Esophagus muscularis mucosa (tissue), 4 donors: ENCODE data around the gene TAOK2. TPM values are rescaled to one million over a fixed set of nuclear protein-coding genes. Genes with fewer than 3 reads are reported as not detected.
"Not testable (repeated sequence)": the region's sequence is repeated elsewhere in the genome, so short reads cannot be mapped to it uniquely, and the experiment has no call there.

ENCODE experiments used
- DNase-seq: peaks from one replicate; pipeline ENCODE4 v3.0.0-alpha.2; 2017; ENCODE audit errors: extremely low spot score
- H3K27ac ChIP-seq, 4 donors: fragments of 200-600 bp; sonication (generic); replicated peaks in 1 of 4; 1 replicate in 3 of 4; 2 replicates in 1 of 4; pipeline ENCODE4 v1.5.1; 2016 to 2019; ENCODE audit warnings: mild to moderate bottlenecking in 1 of 4
- H3K27me3 ChIP-seq, 4 donors: fragments of 200-600 bp; sonication (generic); one replicate each; pipeline versions ENCODE4 v1.5.1 to v1.6.0; 2016 to 2019
- H3K36me3 ChIP-seq, 4 donors: fragments of 200-600 bp; sonication (generic); one replicate each; pipeline ENCODE4 v1.5.1; 2016 to 2019
- H3K4me1 ChIP-seq, 4 donors: fragments of 200-600 bp; sonication (generic); one replicate each; pipeline ENCODE4 v1.5.1; 2016 to 2019
- H3K4me3 ChIP-seq, 4 donors: fragments of 200-600 bp; sonication (generic); 1 replicate in 2 of 4; 2 replicates in 2 of 4; pipeline ENCODE4 v1.5.1; 2016 to 2019; ENCODE audit warnings: mild to moderate bottlenecking in 4 of 4, moderate library complexity in 1 of 4
- H3K9me3 ChIP-seq, 4 donors: fragments of 200-600 bp; sonication (generic); 1 replicate in 3 of 4; 2 replicates in 1 of 4; pipeline ENCODE4 v1.5.1; 2016 to 2019
- EP300 ChIP-seq: sonication (generic); formaldehyde crosslinking; IDR thresholded peaks from one replicate; pipeline ENCODE4 v1.6.1; 2017; ENCODE audit warnings: antibody characterized with exemption
- POLR2A ChIP-seq: fragments of 450-650 bp; IDR thresholded peaks from one replicate; pipeline ENCODE4 v1.6.1; 2017; ENCODE audit warnings: antibody characterized with exemption, moderate library complexity, mild to moderate bottlenecking, low read depth
- POLR2AphosphoS5 ChIP-seq, 2 donors: sonication (generic); formaldehyde crosslinking; IDR thresholded peaks; one replicate each; pipeline ENCODE4 v1.6.1; 2017; ENCODE audit warnings: antibody characterized with exemption in 2 of 2
- WGBS: methylation state at CpG from one replicate; pipeline ENCODE4 v1.1.5; 2018; 5-methylcytosine and 5-hydroxymethylcytosine counted together
- intact Hi-C: fragments of 100-400 bp; cut with DNase I; formaldehyde crosslinking; loops from one replicate; pipeline ENCODE4 v1.15.1; 2023
- total RNA-seq, 4 donors: library from RNA; depleted of rRNA; stranded (reverse); fragments of >200 nt; gene quantifications; one replicate each; pipeline versions ENCODE4 v1.1.0 to v1.2.1, GENCODE V29; 2016
- TF ChIP-seq, protein P1 (sequence below), 3 experiments: fragments of 200-600 bp in 2 of 3; fragments of 450-650 bp in 1 of 3; sonication (generic) in 2 of 3; IDR thresholded peaks; one replicate each; pipeline ENCODE4 v1.5.1; 2017 to 2019; ENCODE audit warnings: antibody characterized with exemption in 3 of 3, mild to moderate bottlenecking in 2 of 3, moderate library complexity in 1 of 3

The TAOK2 gene
- total RNA-seq, 4 donors from 2014 or later = 40.9 to 63.6 (median 51.4) TPM

DNA sequence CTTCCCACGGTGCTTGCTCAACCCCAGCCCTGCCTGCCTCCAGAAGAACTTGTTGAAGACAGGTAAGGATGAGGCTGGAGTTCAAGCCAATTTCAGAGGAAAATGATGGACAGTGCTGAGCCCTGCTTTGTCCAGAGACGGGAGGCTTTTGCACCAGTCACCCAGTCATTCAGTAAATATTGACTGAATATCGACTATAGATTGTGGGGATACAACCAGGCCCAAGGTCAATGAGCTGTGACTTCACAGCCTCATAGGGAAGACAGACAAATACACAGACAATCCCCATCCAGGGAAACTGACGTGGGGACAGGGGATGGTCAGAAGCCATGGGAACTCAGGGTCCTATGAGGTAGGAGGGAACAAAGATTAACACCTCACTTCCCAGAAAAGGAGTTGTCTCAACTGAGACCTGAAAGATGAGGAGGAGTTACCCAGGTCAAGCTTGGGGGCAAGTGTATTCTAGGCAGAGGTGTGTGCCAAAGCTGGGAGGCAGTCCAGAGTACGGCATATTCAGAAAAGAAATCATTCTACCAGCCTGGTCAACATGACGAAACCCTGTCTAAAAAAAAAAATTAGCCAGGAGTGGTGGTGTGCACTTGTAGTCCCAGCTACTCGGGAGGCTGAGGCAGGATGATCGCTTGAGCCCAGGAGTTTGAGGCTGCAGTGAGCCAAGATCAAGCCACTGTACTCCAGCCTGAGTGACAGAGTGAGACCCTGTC is 43.0 kb downstream of the TAOK2 start:
- H3K36me3 ChIP-seq = no peaks in the 10 kb centered on the region
- H3K4me1 ChIP-seq = peaks cover 6 to 13% (median 12%) of the 10 kb centered on the region in 4 donors
- TF ChIP-seq, protein P1, sequence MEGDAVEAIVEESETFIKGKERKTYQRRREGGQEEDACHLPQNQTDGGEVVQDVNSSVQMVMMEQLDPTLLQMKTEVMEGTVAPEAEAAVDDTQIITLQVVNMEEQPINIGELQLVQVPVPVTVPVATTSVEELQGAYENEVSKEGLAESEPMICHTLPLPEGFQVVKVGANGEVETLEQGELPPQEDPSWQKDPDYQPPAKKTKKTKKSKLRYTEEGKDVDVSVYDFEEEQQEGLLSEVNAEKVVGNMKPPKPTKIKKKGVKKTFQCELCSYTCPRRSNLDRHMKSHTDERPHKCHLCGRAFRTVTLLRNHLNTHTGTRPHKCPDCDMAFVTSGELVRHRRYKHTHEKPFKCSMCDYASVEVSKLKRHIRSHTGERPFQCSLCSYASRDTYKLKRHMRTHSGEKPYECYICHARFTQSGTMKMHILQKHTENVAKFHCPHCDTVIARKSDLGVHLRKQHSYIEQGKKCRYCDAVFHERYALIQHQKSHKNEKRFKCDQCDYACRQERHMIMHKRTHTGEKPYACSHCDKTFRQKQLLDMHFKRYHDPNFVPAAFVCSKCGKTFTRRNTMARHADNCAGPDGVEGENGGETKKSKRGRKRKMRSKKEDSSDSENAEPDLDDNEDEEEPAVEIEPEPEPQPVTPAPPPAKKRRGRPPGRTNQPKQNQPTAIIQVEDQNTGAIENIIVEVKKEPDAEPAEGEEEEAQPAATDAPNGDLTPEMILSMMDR (IDR thresholded peaks at IDR 0.05) = no peak
- TF ChIP-seq EP300 (no peak), POLR2AphosphoS5 (IDR thresholded peaks at IDR 0.05) (no peak), POLR2A (no peak)
- 68% methylated on average over 8 of the region's 8 CpGs for WGBS
- H3K27me3 ChIP-seq = peaks cover 2 to 13% (median 7%) of the 10 kb centered on the region in 4 donors
- no peak overlapping the region for H3K4me3 ChIP-seq
- H3K27ac ChIP-seq = no peak overlapping the region
- intact Hi-C loops = no loop called here
- no peak for DNase-seq
- H3K9me3 ChIP-seq = no peaks in the 10 kb centered on the region

DNA sequence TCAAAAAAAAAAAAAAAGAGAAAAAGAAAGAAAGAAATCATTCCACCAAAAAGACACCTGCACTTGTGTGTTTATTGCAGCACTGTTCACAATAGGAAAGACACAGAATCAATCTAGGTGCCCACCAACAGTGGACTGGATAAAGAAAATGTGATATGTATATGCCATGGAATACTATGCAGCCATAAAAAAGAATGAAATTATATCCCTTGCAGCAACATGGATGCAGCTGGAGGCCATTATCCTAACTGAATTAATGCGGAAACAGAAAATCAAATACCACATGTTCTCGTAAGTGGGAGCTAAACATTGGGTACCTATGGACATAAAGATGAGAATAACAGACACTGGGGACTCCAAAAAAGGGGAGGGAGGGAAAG is 43.6 kb downstream of the TAOK2 start:
- H3K4me1 ChIP-seq = peaks cover 6 to 14% (median 13%) of the 10 kb centered on the region in 4 donors
- 91% methylated on average over 2 of the region's 2 CpGs for WGBS
- DNase-seq = no peak
- H3K4me3 ChIP-seq = no peak overlapping the region
- peaks cover 0 to 7% (median 1%) of the 10 kb centered on the region in 4 donors for H3K27me3 ChIP-seq
- TF ChIP-seq POLR2AphosphoS5 (IDR thresholded peaks at IDR 0.05) (no peak), EP300 (no peak), POLR2A (no peak)
- TF ChIP-seq, protein P1 (IDR thresholded peaks at IDR 0.05) = no peak
- H3K36me3 ChIP-seq = no peaks in the 10 kb centered on the region
- no peak overlapping the region for H3K27ac ChIP-seq
- intact Hi-C loops = no loop called here
- H3K9me3 ChIP-seq = no peaks in the 10 kb centered on the region

DNA sequence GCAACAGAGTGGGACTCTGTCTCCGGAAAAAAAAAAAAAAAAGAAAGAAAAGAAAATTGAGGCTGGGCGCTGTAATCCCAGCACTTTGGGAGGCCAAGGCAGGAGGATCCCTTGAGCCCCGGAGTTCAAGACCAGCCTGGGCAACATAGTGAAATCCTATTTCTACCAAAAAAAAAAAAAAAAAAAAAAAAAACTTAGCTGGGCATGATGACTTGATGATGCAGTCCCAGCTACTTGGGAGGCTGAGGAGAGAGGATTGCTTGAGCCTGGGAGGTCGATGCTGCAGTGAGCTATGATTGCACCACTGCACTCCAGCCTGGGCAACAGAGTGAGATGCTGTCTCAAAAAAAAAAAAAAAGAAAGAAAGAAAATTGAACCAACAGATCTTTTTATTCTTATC is 44.3 kb downstream of the TAOK2 start:
- H3K4me3 ChIP-seq, intact Hi-C loops, DNase-seq, H3K9me3 ChIP-seq, H3K36me3 ChIP-seq, H3K27ac ChIP-seq, H3K27me3 ChIP-seq: not testable (repeated sequence)
- 88% methylated on average over 4 of the region's 4 CpGs for WGBS
- H3K4me1 ChIP-seq = peaks cover 6 to 14% (median 13%) of the 10 kb centered on the region in 4 donors

DNA sequence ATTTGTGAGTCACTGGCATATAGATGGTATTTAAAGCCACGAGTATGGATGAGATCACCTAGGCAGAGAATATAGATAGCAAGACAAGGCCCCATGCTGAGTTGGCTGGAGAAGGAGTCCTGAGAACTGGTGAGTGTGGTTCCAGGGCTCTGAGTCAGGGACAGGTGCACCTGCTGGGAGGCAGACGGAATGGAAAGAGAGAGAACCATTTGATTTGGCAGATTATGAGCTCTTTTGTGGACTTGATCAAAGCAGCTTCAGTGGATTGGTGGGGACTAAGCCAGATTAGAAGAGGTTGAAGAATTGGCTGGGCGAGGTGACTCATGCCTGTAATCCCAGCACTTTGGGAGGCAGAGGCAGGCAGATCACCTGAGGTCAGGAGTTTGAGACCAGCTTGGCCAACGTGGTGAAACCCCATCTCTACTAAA is 45.1 kb downstream of the TAOK2 start:
- Histone ChIP-seq H3K4me3 (no peak overlapping the region), H3K4me1 (peaks cover 6 to 14% (median 13%) of the 10 kb centered on the region in 4 donors), H3K27ac (no peak overlapping the region), H3K9me3 (no peaks in the 10 kb centered on the region), H3K27me3 (no peaks in the 10 kb centered on the region), H3K36me3 (no peaks in the 10 kb centered on the region)
- intact Hi-C loops = no loop called here
- DNase-seq = no peak
- WGBS = 75% methylated on average over 4 of the region's 4 CpGs
- no peak for TF ChIP-seq EP300
- no peak for TF ChIP-seq POLR2A
- TF ChIP-seq POLR2AphosphoS5 (IDR thresholded peaks at IDR 0.05) = no peak
- TF ChIP-seq, protein P1 (IDR thresholded peaks at IDR 0.05) = no peak

- no peak within 1 kb of the TSS for H3K4me3 ChIP-seq
- intact Hi-C loops = no loop called here
- WGBS = 83% methylated on average over 6 of the region's 6 CpGs
- peaks cover 6 to 14% (median 13%) of the 10 kb centered on the region in 4 donors for H3K4me1 ChIP-seq
- H3K36me3 ChIP-seq = no peaks in the 10 kb centered on the region
- TF ChIP-seq POLR2AphosphoS5 (IDR thresholded peaks at IDR 0.05) (no peak), EP300 (no peak), POLR2A (no peak)
- TF ChIP-seq, protein P1 (IDR thresholded peaks at IDR 0.05) = no peak
- DNase-seq = no peak
- H3K27me3 ChIP-seq = peaks cover 0 to 31% (median 0%) of the 10 kb centered on the region in 4 donors
- no peaks in the 10 kb centered on the region for H3K9me3 ChIP-seq
- no peak within 1 kb of the TSS for H3K27ac ChIP-seq
Observed at GRCh38 chr16:30022887-30023286, 49.2 kb downstream of the TAOK2 start, which contains the start of gene C16orf92. Gene C16orf92 (plus strand): TSS chr16:30023198. CDS start chr16:30023341, 143 bp downstream.
